HepG2 (cell line): ENCODE results near the gene FZD4. TPM values are rescaled to one million over a fixed set of nuclear protein-coding genes. Genes with fewer than 3 reads are reported as not detected.

ENCODE experiments used
- ARID4A ChIP-seq: sonication (generic); formaldehyde crosslinking; IDR thresholded peaks from 2 replicates; pipeline ENCODE4 v1.5.0; 2020; ENCODE audit warnings: mild to moderate bottlenecking, missing genetic modification reagents, borderline replicate concordance
- FOXC1 ChIP-seq: sonication (generic); formaldehyde crosslinking; IDR thresholded peaks from 2 replicates; pipeline ENCODE4 v1.8.0; 2022; ENCODE audit warnings: mild to moderate bottlenecking, missing genetic modification reagents, borderline replicate concordance
- RBM22 ChIP-seq: fragments of 200-400 bp; formaldehyde crosslinking; optimal IDR thresholded peaks from 2 replicates; pipeline ENCODE3; 2017; ENCODE audit warnings: mild to moderate bottlenecking, low read length, moderate library complexity
- SAFB2 ChIP-seq: sonication (generic); formaldehyde crosslinking; IDR thresholded peaks from 2 replicates; pipeline ENCODE4 v1.5.1; 2020; ENCODE audit warnings: missing genetic modification reagents, low read depth, mild to moderate bottlenecking, borderline replicate concordance
- ZMYM2 ChIP-seq: sonication (generic); formaldehyde crosslinking; IDR thresholded peaks from 2 replicates; pipeline ENCODE4 v1.8.0; 2022; ENCODE audit warnings: mild to moderate bottlenecking, missing genetic modification reagents
- ZNF142 ChIP-seq: sonication (generic); formaldehyde crosslinking; IDR thresholded peaks from 2 replicates; pipeline ENCODE4 v1.4.0; 2020; ENCODE audit warnings: missing genetic modification reagents
- ZNF354B ChIP-seq: sonication (generic); formaldehyde crosslinking; IDR thresholded peaks from 2 replicates; pipeline ENCODE4 v1.8.0; 2022; ENCODE audit warnings: mild to moderate bottlenecking, missing genetic modification reagents
- polyA plus RNA-seq, 8 experiments: library from polyadenylated mRNA; depleted of rRNA in 3 of 8; stranded (reverse) in 7 of 8; unstranded in 1 of 8; fragments of >200 nt; fragmentation: Illumina TruSeq in 4 of 8; extraction: Trizol in 4 of 8; gene quantifications; 2 replicates each; pipeline versions ENCODE4 v1.2.1 to v1.2.3, GENCODE V29; 2011 to 2016; ENCODE audit warnings: low read depth in 4 of 8, missing spikeins in 1 of 8, mixed read lengths in 1 of 8; ENCODE audit not compliant: insufficient read depth in 1 of 8
- total RNA-seq, 5 experiments: library from RNA; depleted of rRNA; stranded (reverse); fragments of >200 nt; fragmentation: Illumina TruSeq; extraction: Trizol; gene quantifications; 2 replicates each; pipeline ENCODE4 v1.2.3, GENCODE V29; 2016; ENCODE audit warnings: low read depth in 1 of 5

Gene FZD4
- total and polyA plus RNA-seq, 2 of the 13 experiments (the other 11 are each of a cell fraction or from before 2014, with no cell fraction given) = 46.5 to 70.4 TPM

GRCh38 chr11:86941077-86941870, 13.9 kb downstream of the FZD4 start (continued):
- no peak for TF ChIP-seq ZNF142 (CRISPR knock-in tag)
- 0 out of 2 replicates have a peak, but pooled peaks have one; percentile 31 for TF ChIP-seq ZNF354B (CRISPR knock-in tag)
- no peak for TF ChIP-seq RBM22
- peak; percentile 42; the same call in 1 of the 2 replicates for TF ChIP-seq ARID4A (CRISPR knock-in tag)
- no peak for TF ChIP-seq SAFB2
- no peak for TF ChIP-seq FOXC1 (CRISPR knock-in tag)
- no peak for TF ChIP-seq ZMYM2 (CRISPR knock-in tag)
